HepG2 (cell line): Measurements from ENCODE around the gene INPP4B. TPM values are rescaled to one million over a fixed set of nuclear protein-coding genes. Genes with fewer than 3 reads are reported as not detected.

Experiments used
- ATAC-seq: fragments of 200-7000 bp; cut with Tn5 transposase; 3 replicates; pipeline ENCODE4 v1.9.1; 2020; ENCODE audit warnings: mild to moderate bottlenecking, moderate library complexity
- BruUV-seq: library from RNA; stranded (reverse); fragments of 400-500 nt; replicated peaks from 2 replicates; lab custom pipeline; 2021; lab: Mats Ljungman, UMichigan
- CTCF ChIA-PET: fragments of 300-600 bp; formaldehyde crosslinking; extraction: SDS; loops from one replicate; lab custom pipeline; 2021; ENCODE audit warnings: low total read pairs, inconsistent platforms, low intra/inter-chr PET ratio; lab: Yijun Ruan, JAX
- POLR2A ChIA-PET: fragments of 350-600 bp; sonication (Branson Sonifier 250); formaldehyde crosslinking; loops from one replicate; lab custom pipeline; 2020; ENCODE audit warnings: antibody characterized with exemption, inconsistent platforms; lab: Yijun Ruan, JAX
- DNase-seq: peaks from one replicate; pipeline ENCODE4 v3.0.0-alpha.2; 2015; ENCODE audit warnings: low spot score
- FAIRE-seq: peaks from 3 replicates; lab custom pipeline; 2011; peaks lifted over from hg19 to GRCh38; lab: Jason Lieb, UNC
- H2AFZ ChIP-seq: one replicate; pipeline ENCODE4 v1.6.1; 2011; ENCODE audit warnings: low read length, inconsistent platforms
- H3K27ac ChIP-seq: fragments of 300-600 bp; 3 replicates; pipeline ENCODE4 v1.8.0; 2011; ENCODE audit warnings: mixed run types, mild to moderate bottlenecking, mixed read lengths, low read length, inconsistent platforms; ENCODE audit not compliant: insufficient read depth; ENCODE audit errors: extremely low read length
- H3K27me3 ChIP-seq, 2 experiments: fragments of 200-600 bp in 1 of 2; 2 replicates in 1 of 2; 3 replicates in 1 of 2; pipeline versions ENCODE4 v1.6.0 to v1.8.0; 2011; ENCODE audit warnings: low read length in 2 of 2, mild to moderate bottlenecking in 2 of 2, moderate library complexity in 2 of 2, inconsistent platforms in 1 of 2; ENCODE audit not compliant: insufficient read depth in 2 of 2, control insufficient read depth in 1 of 2
- H3K36me3 ChIP-seq, 2 experiments: fragments of 200-600 bp in 1 of 2; replicated peaks in 1 of 2; 2 replicates in 1 of 2; 3 replicates in 1 of 2; pipeline versions ENCODE4 v1.5.1 to v1.8.0; 2011; ENCODE audit warnings: low read length in 2 of 2, inconsistent platforms in 1 of 2; ENCODE audit not compliant: insufficient read depth in 2 of 2, control insufficient read depth in 1 of 2
- H3K4me1 ChIP-seq: 2 replicates; pipeline ENCODE4 v1.5.1; 2012; ENCODE audit warnings: low read length, inconsistent platforms; ENCODE audit not compliant: insufficient read depth
- H3K4me2 ChIP-seq: 2 replicates; pipeline ENCODE4 v1.6.0; 2011; ENCODE audit warnings: low read depth, low read length, inconsistent platforms
- H3K4me3 ChIP-seq, 3 experiments: fragments of 200-600 bp in 1 of 3; sonication (generic), shearing (Covaris generic) in 1 of 3; replicated peaks in 1 of 3; 2 replicates each; pipeline ENCODE4 v1.5.1; 2011 to 2016; ENCODE audit warnings: low read length in 3 of 3, inconsistent platforms in 2 of 3, low read depth in 2 of 3, mild to moderate bottlenecking in 2 of 3, control low read depth in 1 of 3, mixed read lengths in 1 of 3; ENCODE audit not compliant: insufficient read depth in 1 of 3
- H3K79me2 ChIP-seq: one replicate; pipeline ENCODE4 v1.6.1; 2011; ENCODE audit warnings: low read length, inconsistent platforms; ENCODE audit not compliant: insufficient read depth
- H3K9ac ChIP-seq: 2 replicates; pipeline ENCODE4 v1.6.0; 2011; ENCODE audit warnings: mild to moderate bottlenecking, low read depth, low read length, inconsistent platforms; ENCODE audit not compliant: insufficient read depth
- H3K9me3 ChIP-seq: 2 replicates; pipeline ENCODE4 v1.5.1; 2012; ENCODE audit warnings: mild to moderate bottlenecking, low read length
- H4K20me1 ChIP-seq: 2 replicates; pipeline ENCODE4 v1.6.0; 2011; ENCODE audit warnings: inconsistent platforms, mild to moderate bottlenecking, low read length, moderate library complexity; ENCODE audit not compliant: insufficient read depth
- CBX2 ChIP-seq, 2 experiments: fragments of 200-600 bp in 1 of 2; sonication (generic); formaldehyde crosslinking in 1 of 2; IDR thresholded peaks; 2 replicates each; pipeline versions ENCODE4 v1.7.0 to v1.8.1; 2018 to 2022; ENCODE audit warnings: low read depth in 2 of 2, low read length in 1 of 2, mild to moderate bottlenecking in 1 of 2, missing genetic modification reagents in 1 of 2
- GMEB2 ChIP-seq: IDR thresholded peaks from 2 replicates; pipeline ENCODE4 v1.6.1; 2016; ENCODE audit warnings: missing biosample characterization, missing genetic modification reagents, low read depth
- MATR3 ChIP-seq: sonication (generic); formaldehyde crosslinking; IDR thresholded peaks from 2 replicates; pipeline ENCODE4 v1.4.0; 2020; ENCODE audit warnings: missing genetic modification reagents
- TCF7L2 ChIP-seq: IDR thresholded peaks from 2 replicates; pipeline ENCODE4 v1.6.1; 2011; ENCODE audit warnings: mild to moderate bottlenecking, low read depth, low read length, moderate library complexity
- THAP7 ChIP-seq: sonication (generic); formaldehyde crosslinking; IDR thresholded peaks from 2 replicates; pipeline ENCODE4 v1.8.1; 2023; ENCODE audit warnings: mild to moderate bottlenecking, missing genetic modification reagents
- YEATS4 ChIP-seq: sonication (generic); formaldehyde crosslinking; IDR thresholded peaks from 2 replicates; pipeline ENCODE4 v1.4.0; 2020; ENCODE audit warnings: missing genetic modification reagents, borderline replicate concordance
- ZMAT3 ChIP-seq: sonication (generic); formaldehyde crosslinking; conservative IDR thresholded peaks from 2 replicates; pipeline ENCODE4 v1.7.0; 2021; ENCODE audit warnings: missing genetic modification reagents
- ZNF24 ChIP-seq: fragments of 450-650 bp; IDR thresholded peaks from 2 replicates; pipeline ENCODE4 v1.6.1; 2017; ENCODE audit warnings: antibody characterized with exemption, mild to moderate bottlenecking
- ZNF777 ChIP-seq: sonication (generic); formaldehyde crosslinking; IDR thresholded peaks from 2 replicates; pipeline ENCODE4 v1.4.0; 2020; ENCODE audit warnings: missing genetic modification reagents
- ZSCAN9 ChIP-seq: IDR thresholded peaks from 2 replicates; pipeline ENCODE4 v1.6.1; 2016; ENCODE audit warnings: borderline replicate concordance
- WGBS: methylation state at CpG from one replicate; pipeline ENCODE4 v1.1.6; 2017; ENCODE audit warnings: low lambda C conversion rate; 5-methylcytosine and 5-hydroxymethylcytosine counted together
- in situ Hi-C: cut with HindIII; loops from 2 replicates; pipeline ENCODE4 v1.10.0; 2017; ENCODE audit warnings: low pct_unique_long_range_greater_than_20kb; ENCODE audit not compliant: extremely low pct_ligation_motif_present
- intact Hi-C: fragments of 100-400 bp; cut with micrococcal nuclease; formaldehyde crosslinking; loops from one replicate; pipeline ENCODE4 v1.10.0; 2022; ENCODE audit not compliant: unreplicated experiment
- polyA plus RNA-seq, 8 experiments: library from polyadenylated mRNA; depleted of rRNA in 3 of 8; stranded (reverse) in 7 of 8; unstranded in 1 of 8; fragments of >200 nt; fragmentation: Illumina TruSeq in 4 of 8; extraction: Trizol in 4 of 8; gene quantifications; 2 replicates each; pipeline versions ENCODE4 v1.2.1 to v1.2.3, GENCODE V29; 2011 to 2016; ENCODE audit warnings: low read depth in 4 of 8, missing spikeins in 1 of 8, mixed read lengths in 1 of 8; ENCODE audit not compliant: insufficient read depth in 1 of 8
- total RNA-seq, 5 experiments: library from RNA; depleted of rRNA; stranded (reverse); fragments of >200 nt; fragmentation: Illumina TruSeq; extraction: Trizol; gene quantifications; 2 replicates each; pipeline ENCODE4 v1.2.3, GENCODE V29; 2016; ENCODE audit warnings: low read depth in 1 of 5
- TF ChIP-seq, protein P1 (sequence below): sonication (generic); formaldehyde crosslinking; IDR thresholded peaks from 2 replicates; pipeline ENCODE4 v1.4.0; 2020; ENCODE audit warnings: missing genetic modification reagents, borderline replicate concordance
- TF ChIP-seq, protein P2 (sequence below): sonication (generic); formaldehyde crosslinking; IDR thresholded peaks from 2 replicates; pipeline ENCODE4 v1.8.1; 2023; ENCODE audit warnings: mild to moderate bottlenecking, moderate library complexity, missing genetic modification reagents
- TF ChIP-seq, protein P3 (sequence below): sonication (generic); formaldehyde crosslinking; IDR thresholded peaks from 2 replicates; pipeline ENCODE4 v1.4.0; 2020; ENCODE audit warnings: mild to moderate bottlenecking, missing genetic modification reagents, borderline replicate concordance

The INPP4B gene
- total and polyA plus RNA-seq, 2 of the 13 experiments (the other 11 are each of a cell fraction or from before 2014, with no cell fraction given) = not detected

DNA sequence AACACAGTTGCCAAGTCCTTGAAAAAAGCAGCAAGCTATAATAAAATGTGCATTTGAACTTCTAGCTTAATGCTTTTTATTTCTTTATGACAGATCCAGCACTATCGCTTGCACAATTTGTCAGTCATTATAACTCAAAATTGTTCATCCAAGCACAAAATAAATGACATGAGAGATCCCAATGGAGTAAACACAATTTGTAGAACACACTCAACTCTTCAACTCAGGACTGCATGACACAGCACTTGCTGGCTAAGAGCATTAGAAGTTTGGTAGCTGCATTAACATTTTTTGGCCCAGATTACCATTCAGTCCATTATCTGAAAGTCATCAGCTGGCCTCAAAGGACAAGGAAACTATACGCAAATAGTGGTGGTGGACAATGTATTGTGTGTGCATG is 530.1 kb downstream of the INPP4B start (continued):
- TF ChIP-seq MATR3 (CRISPR knock-in tag) (no peak), TCF7L2 (no peak), CBX2 (IDR thresholded peaks at IDR 0.05; ENCODE audit: low read depth, low read length) (no peak), CBX2 (CRISPR knock-in tag; IDR thresholded peaks at IDR 0.05; ENCODE audit: low read depth) (no peak), YEATS4 (no peak), ZSCAN9 (CRISPR knock-in tag) (no peak)
- TF ChIP-seq, protein P1, sequence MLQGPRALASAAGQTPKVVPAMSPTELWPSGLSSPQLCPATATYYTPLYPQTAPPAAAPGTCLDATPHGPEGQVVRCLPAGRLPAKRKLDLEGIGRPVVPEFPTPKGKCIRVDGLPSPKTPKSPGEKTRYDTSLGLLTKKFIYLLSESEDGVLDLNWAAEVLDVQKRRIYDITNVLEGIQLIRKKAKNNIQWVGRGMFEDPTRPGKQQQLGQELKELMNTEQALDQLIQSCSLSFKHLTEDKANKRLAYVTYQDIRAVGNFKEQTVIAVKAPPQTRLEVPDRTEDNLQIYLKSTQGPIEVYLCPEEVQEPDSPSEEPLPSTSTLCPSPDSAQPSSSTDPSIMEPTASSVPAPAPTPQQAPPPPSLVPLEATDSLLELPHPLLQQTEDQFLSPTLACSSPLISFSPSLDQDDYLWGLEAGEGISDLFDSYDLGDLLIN = no peak
- TF ChIP-seq, protein P2, sequence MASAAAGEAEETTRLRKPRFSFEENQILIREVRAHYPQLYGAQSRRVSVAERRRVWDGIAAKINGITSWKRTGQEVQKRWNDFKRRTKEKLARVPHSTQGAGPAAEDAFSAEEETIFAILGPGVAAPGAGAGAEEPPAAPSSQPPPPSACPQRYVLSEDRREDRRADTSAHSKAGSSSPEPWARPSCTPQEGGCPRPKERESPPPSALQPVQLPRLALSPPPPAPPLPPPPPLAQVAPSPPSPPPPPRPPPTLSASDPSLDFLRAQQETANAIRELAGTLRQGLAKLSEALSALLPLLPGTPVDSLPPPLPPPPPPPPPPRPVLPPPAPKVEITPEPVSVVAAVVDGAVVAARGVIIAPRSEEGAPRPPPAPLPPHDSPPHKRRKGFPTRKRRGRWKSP = no peak

GRCh38 chr4:142314686-142315085 is 531.4 kb downstream of the INPP4B start:
- TF ChIP-seq, protein P3, sequence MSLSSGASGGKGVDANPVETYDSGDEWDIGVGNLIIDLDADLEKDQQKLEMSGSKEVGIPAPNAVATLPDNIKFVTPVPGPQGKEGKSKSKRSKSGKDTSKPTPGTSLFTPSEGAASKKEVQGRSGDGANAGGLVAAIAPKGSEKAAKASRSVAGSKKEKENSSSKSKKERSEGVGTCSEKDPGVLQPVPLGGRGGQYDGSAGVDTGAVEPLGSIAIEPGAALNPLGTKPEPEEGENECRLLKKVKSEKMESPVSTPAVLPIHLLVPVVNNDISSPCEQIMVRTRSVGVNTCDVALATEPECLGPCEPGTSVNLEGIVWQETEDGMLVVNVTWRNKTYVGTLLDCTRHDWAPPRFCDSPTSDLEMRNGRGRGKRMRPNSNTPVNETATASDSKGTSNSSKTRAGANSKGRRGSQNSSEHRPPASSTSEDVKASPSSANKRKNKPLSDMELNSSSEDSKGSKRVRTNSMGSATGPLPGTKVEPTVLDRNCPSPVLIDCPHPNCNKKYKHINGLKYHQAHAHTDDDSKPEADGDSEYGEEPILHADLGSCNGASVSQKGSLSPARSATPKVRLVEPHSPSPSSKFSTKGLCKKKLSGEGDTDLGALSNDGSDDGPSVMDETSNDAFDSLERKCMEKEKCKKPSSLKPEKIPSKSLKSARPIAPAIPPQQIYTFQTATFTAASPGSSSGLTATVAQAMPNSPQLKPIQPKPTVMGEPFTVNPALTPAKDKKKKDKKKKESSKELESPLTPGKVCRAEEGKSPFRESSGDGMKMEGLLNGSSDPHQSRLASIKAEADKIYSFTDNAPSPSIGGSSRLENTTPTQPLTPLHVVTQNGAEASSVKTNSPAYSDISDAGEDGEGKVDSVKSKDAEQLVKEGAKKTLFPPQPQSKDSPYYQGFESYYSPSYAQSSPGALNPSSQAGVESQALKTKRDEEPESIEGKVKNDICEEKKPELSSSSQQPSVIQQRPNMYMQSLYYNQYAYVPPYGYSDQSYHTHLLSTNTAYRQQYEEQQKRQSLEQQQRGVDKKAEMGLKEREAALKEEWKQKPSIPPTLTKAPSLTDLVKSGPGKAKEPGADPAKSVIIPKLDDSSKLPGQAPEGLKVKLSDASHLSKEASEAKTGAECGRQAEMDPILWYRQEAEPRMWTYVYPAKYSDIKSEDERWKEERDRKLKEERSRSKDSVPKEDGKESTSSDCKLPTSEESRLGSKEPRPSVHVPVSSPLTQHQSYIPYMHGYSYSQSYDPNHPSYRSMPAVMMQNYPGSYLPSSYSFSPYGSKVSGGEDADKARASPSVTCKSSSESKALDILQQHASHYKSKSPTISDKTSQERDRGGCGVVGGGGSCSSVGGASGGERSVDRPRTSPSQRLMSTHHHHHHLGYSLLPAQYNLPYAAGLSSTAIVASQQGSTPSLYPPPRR (CRISPR knock-in tag) = no peak
- TF ChIP-seq THAP7 (CRISPR knock-in tag) (no peak), ZMAT3 (no peak), ZNF777 (no peak), GMEB2 (CRISPR knock-in tag) (no peak), ZNF24 (no peak)
- no peak for DNase-seq
- CTCF ChIA-PET = no interaction called here

More at GRCh38 chr4:142314686-142315085, 531.4 kb downstream of the INPP4B start:
- H3K9ac ChIP-seq = no peak overlapping the region
- no peak overlapping the region for H2AFZ ChIP-seq
- POLR2A ChIA-PET = no interaction called here
- H3K9me3 ChIP-seq = no peaks in the 10 kb centered on the region
- no peak overlapping the region for H3K4me2 ChIP-seq
- no peaks in the 10 kb centered on the region for H3K36me3 ChIP-seq
- in situ Hi-C loops = no loop called here
- no peaks in the 10 kb centered on the region for H4K20me1 ChIP-seq
- FAIRE-seq = no peak
- no peaks in the 10 kb centered on the region for H3K4me1 ChIP-seq
- intact Hi-C loops = no loop called here
- no peak for ATAC-seq
- no peak overlapping the region for H3K27ac ChIP-seq
- WGBS = 0% methylated on average over 7 of the region's 7 CpGs
- H3K4me3 ChIP-seq = no peak overlapping the region
- no peaks in the 10 kb centered on the region for H3K27me3 ChIP-seq
- no peaks in the 10 kb centered on the region for H3K79me2 ChIP-seq
- BruUV-seq = no TSS peak
